ENCODE data around the gene GNAL. TPM values are rescaled to one million over a fixed set of nuclear protein-coding genes. Genes with fewer than 3 reads are reported as not detected.

GNAL gene
- total RNA-seq, 1 experiment from 2014 or later, result 0.44 TPM

DNA sequence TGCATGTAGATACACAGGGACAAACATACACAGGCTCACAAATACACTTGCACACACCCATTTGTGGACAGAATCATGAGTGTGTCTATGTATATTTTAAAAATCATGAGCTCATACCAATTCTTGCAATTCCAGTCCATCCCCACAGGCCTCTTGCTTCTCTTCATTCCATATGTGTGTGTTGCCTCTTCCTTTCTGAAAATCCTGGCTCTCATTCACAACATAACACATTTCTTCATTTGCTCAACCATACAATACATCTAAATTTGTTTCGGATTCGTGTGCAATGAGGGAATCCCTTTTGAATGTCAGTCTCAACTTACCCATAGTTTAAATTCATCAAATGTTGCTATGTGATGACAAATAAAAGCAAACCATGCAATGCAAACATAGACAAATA is 51.4 kb downstream of the GNAL start:
- H3K9me3 ChIP-seq (ENCODE audit: control insufficient read depth, insufficient read depth, low read depth, low read length), result no peaks in the 10 kb centered on the region
- no peak overlapping the region for H3K4me3 ChIP-seq (ENCODE audit: low read depth in 2 of 2, low read length in 2 of 2)
- BruUV-seq (replicated peaks), result no TSS peak
- CTCF ChIA-PET, result interaction anchor here (0.8 kb wide), 1 partner anchor 13 kb away, joined by 4 read pairs; no protein-coding TSS in a partner anchor
- in situ Hi-C loops (cut with HindIII; ENCODE audit: low pct_unique_long_range_greater_than_20kb, low sequenced_read_pairs) (no loop called here), intact Hi-C loops (cut with micrococcal nuclease; ENCODE audit: unreplicated experiment) (no loop called here)
- H3K27ac ChIP-seq (ENCODE audit: low read length), result no peak overlapping the region
- no peak for TF ChIP-seq SIN3A (IDR thresholded peaks at IDR 0.05; ENCODE audit: borderline replicate concordance, insufficient read depth, low read depth, low read length)
- TF ChIP-seq POLR2AphosphoS5 (IDR thresholded peaks at IDR 0.05; ENCODE audit: low read depth, low read length), result no peak
- TF ChIP-seq, protein P1, sequence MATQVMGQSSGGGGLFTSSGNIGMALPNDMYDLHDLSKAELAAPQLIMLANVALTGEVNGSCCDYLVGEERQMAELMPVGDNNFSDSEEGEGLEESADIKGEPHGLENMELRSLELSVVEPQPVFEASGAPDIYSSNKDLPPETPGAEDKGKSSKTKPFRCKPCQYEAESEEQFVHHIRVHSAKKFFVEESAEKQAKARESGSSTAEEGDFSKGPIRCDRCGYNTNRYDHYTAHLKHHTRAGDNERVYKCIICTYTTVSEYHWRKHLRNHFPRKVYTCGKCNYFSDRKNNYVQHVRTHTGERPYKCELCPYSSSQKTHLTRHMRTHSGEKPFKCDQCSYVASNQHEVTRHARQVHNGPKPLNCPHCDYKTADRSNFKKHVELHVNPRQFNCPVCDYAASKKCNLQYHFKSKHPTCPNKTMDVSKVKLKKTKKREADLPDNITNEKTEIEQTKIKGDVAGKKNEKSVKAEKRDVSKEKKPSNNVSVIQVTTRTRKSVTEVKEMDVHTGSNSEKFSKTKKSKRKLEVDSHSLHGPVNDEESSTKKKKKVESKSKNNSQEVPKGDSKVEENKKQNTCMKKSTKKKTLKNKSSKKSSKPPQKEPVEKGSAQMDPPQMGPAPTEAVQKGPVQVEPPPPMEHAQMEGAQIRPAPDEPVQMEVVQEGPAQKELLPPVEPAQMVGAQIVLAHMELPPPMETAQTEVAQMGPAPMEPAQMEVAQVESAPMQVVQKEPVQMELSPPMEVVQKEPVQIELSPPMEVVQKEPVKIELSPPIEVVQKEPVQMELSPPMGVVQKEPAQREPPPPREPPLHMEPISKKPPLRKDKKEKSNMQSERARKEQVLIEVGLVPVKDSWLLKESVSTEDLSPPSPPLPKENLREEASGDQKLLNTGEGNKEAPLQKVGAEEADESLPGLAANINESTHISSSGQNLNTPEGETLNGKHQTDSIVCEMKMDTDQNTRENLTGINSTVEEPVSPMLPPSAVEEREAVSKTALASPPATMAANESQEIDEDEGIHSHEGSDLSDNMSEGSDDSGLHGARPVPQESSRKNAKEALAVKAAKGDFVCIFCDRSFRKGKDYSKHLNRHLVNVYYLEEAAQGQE (IDR thresholded peaks at IDR 0.05; ENCODE audit: insufficient read depth in 1 of 2, low read depth in 2 of 2, low read length in 1 of 2), result no peak
- TF ChIP-seq, protein P2, sequence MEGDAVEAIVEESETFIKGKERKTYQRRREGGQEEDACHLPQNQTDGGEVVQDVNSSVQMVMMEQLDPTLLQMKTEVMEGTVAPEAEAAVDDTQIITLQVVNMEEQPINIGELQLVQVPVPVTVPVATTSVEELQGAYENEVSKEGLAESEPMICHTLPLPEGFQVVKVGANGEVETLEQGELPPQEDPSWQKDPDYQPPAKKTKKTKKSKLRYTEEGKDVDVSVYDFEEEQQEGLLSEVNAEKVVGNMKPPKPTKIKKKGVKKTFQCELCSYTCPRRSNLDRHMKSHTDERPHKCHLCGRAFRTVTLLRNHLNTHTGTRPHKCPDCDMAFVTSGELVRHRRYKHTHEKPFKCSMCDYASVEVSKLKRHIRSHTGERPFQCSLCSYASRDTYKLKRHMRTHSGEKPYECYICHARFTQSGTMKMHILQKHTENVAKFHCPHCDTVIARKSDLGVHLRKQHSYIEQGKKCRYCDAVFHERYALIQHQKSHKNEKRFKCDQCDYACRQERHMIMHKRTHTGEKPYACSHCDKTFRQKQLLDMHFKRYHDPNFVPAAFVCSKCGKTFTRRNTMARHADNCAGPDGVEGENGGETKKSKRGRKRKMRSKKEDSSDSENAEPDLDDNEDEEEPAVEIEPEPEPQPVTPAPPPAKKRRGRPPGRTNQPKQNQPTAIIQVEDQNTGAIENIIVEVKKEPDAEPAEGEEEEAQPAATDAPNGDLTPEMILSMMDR (IDR thresholded peaks at IDR 0.05), result no peak
- no peak for TF ChIP-seq TCF7L2 (IDR thresholded peaks at IDR 0.05; ENCODE audit: low read depth, low read length)
- POLR2A ChIA-PET, result no interaction called here
- ATAC-seq (no peak), DNase-seq (ENCODE audit: low read depth, low spot score) (no peak)
- no peaks in the 10 kb centered on the region for H3K36me3 ChIP-seq (ENCODE audit: control insufficient read depth, insufficient read depth, low read length)
- peaks cover 6% of the 10 kb centered on the region for H3K27me3 ChIP-seq (ENCODE audit: control insufficient read depth, insufficient read depth, low read length)
- H3K4me1 ChIP-seq (ENCODE audit: control insufficient read depth, insufficient read depth, low read length), result no peaks in the 10 kb centered on the region

DNA sequence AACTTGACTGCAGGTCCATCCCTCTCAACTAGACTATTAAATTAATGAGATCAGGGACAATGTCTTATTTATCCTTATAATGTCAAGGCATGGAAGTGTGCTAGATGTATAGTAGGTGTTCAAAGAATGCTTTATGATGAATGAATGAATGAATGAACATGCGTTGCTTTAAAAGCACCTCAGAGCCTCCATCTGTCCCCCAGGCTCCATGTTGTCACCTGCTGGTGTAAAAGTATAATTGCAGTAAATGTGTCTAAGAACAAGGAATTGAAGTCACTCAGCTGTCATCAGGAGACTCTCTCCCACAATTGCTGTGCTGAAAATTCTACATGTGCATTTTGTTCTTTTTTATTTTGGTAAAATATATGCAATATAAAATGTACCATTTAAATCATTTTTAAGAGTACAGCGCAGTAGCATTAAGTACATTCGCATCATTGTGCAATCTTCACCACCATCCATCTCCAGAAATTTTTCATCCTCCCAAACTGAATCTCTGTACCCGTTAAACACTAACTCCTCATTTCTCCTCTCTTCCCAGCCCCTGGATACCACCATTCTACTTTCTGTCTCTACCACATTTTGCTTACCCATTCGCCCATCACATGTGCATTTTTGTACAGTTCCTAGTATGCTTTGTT is 52.6 kb downstream of the GNAL start:
- no peak for ATAC-seq
- in situ Hi-C loops (cut with HindIII; ENCODE audit: low pct_unique_long_range_greater_than_20kb, low sequenced_read_pairs), result no loop called here
- no peak for TF ChIP-seq POLR2AphosphoS5 (IDR thresholded peaks at IDR 0.05; ENCODE audit: low read depth, low read length)
- TF ChIP-seq, protein P2 (IDR thresholded peaks at IDR 0.05), result peak; percentile 77
- TF ChIP-seq, protein P1 (IDR thresholded peaks at IDR 0.05; ENCODE audit: insufficient read depth in 1 of 2, low read depth in 2 of 2, low read length in 1 of 2), result no peak
- no peak for TF ChIP-seq TCF7L2 (IDR thresholded peaks at IDR 0.05; ENCODE audit: low read depth, low read length)
- Histone ChIP-seq H3K4me3 (ENCODE audit: low read depth in 2 of 2, low read length in 2 of 2) (no peak overlapping the region), H3K36me3 (ENCODE audit: control insufficient read depth, insufficient read depth, low read length) (no peaks in the 10 kb centered on the region), H3K27ac (ENCODE audit: low read length) (no peak overlapping the region), H3K4me1 (ENCODE audit: control insufficient read depth, insufficient read depth, low read length) (no peaks in the 10 kb centered on the region), H3K9me3 (ENCODE audit: control insufficient read depth, insufficient read depth, low read depth, low read length) (no peaks in the 10 kb centered on the region), H3K27me3 (ENCODE audit: control insufficient read depth, insufficient read depth, low read length) (peaks cover 10% of the 10 kb centered on the region)
- no TSS peak for BruUV-seq (replicated peaks)
- POLR2A ChIA-PET, result no interaction called here
- DNase-seq (ENCODE audit: low read depth, low spot score), result no peak
- intact Hi-C loops (cut with micrococcal nuclease; ENCODE audit: unreplicated experiment), result no loop called here
- CTCF ChIA-PET, result no interaction called here

Data from Panc1 (cell line).